Cerebellar cortex (tissue), 1 donor: ENCODE results near the gene MUS81.
"Not testable (repeated sequence)": the region's sequence is repeated elsewhere in the genome, so short reads cannot be mapped to it uniquely, and the experiment has no call there.

ENCODE experiments used
- DNase-seq: peaks from one replicate; pipeline ENCODE4 v3.0.0-alpha.2; 2015; ENCODE audit warnings: low spot score

MUS81 gene, protein sequence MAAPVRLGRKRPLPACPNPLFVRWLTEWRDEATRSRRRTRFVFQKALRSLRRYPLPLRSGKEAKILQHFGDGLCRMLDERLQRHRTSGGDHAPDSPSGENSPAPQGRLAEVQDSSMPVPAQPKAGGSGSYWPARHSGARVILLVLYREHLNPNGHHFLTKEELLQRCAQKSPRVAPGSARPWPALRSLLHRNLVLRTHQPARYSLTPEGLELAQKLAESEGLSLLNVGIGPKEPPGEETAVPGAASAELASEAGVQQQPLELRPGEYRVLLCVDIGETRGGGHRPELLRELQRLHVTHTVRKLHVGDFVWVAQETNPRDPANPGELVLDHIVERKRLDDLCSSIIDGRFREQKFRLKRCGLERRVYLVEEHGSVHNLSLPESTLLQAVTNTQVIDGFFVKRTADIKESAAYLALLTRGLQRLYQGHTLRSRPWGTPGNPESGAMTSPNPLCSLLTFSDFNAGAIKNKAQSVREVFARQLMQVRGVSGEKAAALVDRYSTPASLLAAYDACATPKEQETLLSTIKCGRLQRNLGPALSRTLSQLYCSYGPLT

GRCh38 chr11:65860278-65861164, at the start of gene MUS81:
Gene MUS81, plus strand, starts transcription at chr11:65860433. Its CDS starts 321 bp downstream, at chr11:65860754.
- DNase-seq: peak; percentile 98

- DNase-seq: no peak
These were observed 48.3 kb upstream of the MUS81 start for GRCh38 chr11:65811764-65812475.

DNA sequence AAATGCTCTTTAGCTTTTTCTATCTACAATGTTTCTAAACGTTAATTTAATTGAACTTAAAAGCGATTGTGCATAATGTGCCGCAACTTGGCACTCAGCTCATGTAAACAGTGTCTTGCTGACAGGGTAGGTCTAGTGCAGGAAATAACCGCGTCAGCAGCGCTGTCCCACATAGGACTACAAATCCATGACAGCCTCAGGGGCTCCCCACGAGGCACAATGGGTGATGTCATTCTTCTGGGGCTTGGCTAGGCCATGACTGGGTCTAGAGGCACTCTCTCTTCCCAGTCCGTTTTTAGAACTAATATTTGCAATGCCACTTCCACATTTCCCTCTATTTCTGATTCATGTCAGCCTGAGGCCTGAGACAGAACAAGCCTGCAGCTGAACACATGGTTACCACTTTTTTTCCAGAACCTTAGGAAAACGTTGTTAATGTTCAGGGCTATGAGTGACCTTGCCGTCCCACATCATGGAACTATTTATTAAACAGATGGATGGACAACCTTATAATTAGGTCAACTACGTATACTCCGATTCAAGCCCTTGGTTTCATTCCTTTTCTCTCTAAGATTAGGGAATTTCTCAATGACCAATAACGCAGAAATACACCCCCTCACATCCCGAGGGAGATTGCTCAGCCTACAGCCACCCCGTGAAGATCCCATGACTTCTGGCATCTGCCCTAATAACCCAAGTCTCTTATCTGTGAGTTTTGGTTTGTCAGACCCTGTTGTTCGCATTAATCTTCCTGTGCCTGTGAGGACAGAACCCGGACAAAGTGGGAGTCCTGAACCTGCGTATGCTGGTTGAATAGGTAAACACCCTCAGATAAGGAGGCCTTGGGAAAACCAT, 45.9 kb upstream of the MUS81 start:
- no peak for DNase-seq

- DNase-seq: no peak
These were observed 45.2 kb upstream of the MUS81 start for GRCh38 chr11:65814986-65815565.

DNA sequence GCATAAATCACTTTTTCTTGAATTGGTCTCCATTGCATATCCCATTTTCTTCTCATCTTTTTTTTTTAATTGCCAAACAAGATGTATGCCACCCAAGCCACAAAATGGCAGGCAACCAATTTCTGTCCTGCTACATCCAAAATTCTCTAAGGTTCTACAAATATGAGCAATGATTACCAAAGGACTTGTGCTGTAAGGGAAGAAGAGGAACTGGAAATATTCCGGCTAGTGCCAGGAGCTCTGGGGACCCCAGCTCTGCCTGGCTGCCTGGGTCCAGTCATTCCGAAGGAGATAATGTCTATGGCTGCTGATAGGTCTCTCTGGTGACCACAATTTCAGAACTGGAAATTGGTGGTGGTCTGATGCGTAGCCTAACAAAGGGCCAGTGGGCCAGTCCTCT, 43.5 kb upstream of the MUS81 start:
- DNase-seq: no peak

GRCh38 chr11:65817312-65817834, 42.9 kb upstream of the MUS81 start:
- peak; percentile 22 for DNase-seq

- DNase-seq: peak; percentile 86
These were observed 42.2 kb upstream of the MUS81 start for GRCh38 chr11:65817835-65818680.

DNA sequence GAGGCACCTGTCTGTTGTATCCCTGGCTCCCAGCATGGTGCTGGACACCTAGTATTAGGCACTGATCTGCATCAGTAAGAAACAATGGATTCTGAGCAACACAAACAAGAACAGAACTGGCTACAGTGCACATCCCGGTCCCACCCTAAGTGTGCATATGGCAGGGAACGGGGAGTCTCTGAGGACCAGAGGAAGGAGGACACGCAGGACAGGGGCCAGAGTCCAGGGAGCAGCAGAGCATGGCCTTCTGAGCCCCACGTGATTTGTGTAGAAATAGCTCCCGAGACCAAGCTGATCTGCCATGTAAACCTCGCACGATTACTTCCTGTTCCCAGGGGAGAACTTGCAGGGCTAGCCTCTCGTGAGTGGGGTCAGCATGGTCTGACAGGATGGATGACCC, 39.1 kb upstream of the MUS81 start:
- no peak for DNase-seq

DNA sequence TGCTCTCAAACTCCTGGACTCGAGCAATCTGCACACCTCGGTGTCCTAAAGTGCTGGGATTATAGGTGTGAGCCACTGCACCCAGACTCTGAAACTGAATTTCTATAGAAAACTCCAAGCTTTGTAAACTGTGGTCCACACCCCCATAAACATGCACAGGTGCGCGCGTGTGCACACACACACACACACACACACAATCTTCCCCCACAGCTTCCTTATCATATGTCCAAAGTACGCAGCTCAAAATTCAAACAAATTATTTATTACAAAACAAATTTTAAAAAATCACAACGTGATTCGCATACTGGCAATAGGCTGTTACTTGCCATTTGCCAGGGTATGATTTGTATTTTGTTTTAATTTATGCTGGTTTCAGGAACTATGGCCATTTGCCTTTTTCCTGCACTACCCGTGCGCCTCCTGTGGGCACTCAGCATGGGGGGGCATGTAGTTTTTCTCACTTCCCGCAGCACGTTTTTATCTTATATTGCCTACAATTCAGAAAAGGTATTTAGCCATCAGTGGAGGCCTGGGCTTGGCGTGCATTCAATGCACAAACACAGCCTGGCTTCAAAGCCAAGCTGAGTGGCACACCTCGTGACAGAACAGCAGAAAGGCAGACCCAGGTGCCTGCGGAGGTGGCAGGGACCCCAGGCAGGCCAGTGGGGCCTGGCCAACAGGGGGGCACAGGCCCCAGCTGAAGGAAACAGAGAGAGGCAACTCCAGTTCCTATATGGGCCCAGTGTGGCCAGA, 37.3 kb upstream of the MUS81 start:
- DNase-seq: no peak

DNA sequence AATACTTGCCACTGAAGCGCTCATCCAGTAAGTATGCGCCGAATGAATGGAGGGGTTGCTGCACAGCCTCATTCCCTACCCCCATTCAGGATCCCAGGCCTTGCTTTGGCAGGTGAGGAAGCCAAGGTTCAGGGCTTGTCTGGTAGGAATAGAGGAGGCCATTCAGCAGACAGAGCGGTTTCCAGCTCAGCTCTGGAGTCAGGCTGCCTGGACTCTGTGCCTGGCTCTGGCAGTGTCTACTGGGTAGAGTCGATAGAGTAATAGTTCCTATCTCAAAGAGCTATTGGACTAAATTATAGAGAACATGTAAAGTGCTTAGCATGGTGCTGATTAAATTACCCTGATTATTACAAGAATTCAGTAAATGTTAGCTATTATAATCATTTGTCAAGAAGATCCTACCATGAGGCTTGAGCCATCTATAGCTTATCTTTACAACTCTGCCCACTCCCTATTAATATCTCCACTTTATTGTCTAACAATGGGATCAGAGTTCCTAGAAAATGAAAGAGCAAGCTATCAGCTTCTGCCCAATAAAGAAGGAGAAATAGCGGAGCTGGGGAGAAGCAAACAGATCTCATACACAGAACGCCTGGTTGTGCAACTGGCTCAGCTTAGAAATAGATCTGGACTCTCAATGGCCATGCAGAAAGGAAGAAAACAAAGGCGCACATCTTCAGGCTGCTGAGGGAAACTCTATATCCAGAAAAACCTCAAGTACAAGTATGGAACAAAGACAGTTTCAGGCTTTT, 33.1 kb upstream of the MUS81 start:
- no peak for DNase-seq

DNA sequence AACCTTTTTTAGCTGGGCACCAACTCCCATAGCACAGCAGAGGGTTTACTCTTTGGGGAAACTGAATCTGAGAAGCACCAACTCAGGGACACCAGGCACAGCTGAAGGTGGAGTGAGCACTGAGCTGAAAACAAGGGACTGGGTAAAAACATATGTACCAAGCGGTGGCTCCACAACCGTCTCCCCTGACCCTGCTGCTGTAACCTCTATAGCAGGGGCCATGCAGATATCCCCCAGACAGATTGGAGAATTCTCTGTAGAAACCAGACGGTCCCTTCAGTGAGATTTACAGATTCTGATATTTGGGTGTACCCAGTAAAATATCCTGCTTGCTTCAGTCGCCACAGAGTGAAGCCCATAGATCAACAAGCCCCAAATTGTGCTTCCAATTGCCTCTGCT, 30.8 kb upstream of the MUS81 start:
- DNase-seq: no peak

GRCh38 chr11:65832231-65832630, 28.0 kb upstream of the MUS81 start:
- not testable (repeated sequence) for DNase-seq

GRCh38 chr11:65833297-65834030, 26.8 kb upstream of the MUS81 start, which contains the start of gene SNX32:
Gene SNX32, plus strand, starts transcription at chr11:65833963. Its CDS starts 103 bp downstream, at chr11:65834066.
- peak; percentile 94 for DNase-seq

DNA sequence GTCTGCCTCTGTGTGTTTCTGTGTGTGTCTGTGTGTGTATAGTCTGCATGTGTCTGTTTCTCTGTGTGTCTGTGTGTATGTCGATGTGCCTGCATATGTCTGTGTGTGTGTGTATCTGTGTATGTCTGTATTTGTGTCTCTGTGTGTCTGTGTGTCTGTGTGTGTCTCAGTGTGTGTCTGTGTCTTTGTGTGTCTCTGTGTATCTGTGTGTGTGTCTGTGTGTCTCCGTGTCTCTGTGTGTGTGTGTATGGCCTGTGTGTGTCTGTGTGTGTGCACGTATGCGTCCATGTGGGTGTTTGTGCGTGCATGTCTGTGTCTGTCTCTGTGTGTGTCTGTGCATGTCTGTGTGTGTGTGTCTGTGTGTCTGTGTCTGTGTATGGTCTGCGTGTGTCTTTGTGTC, 26.0 kb upstream of the MUS81 start:
- DNase-seq: no peak

DNA sequence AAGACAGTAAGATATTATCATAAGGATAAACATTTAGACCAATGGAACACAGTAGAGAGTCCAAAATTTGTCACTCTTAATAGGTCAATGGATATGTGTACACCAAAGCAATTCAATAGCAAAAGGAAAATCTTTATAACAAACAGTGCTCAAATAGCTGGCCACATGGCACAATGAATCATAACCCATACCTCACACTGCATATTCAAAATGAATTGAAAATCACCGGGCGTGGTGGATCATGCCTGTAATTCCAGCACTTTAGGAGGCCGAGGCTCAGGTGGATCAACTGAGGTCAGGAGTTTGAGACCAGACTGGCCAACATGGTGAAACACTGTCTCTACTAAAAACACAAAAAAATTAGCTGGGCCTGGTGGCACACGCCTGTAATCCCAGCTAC, 18.1 kb upstream of the MUS81 start:
- no peak for DNase-seq

GRCh38 chr11:65843811-65844210, 16.4 kb upstream of the MUS81 start:
- DNase-seq: no peak

GRCh38 chr11:65844231-65844872, 15.9 kb upstream of the MUS81 start:
- DNase-seq: no peak
